ENCODE data around the gene EMP2.

EMP2 gene

GRCh38 chr16:10537946-10538345, 42.5 kb downstream of the EMP2 start:
- no peak for TF ChIP-seq CTCF (IDR thresholded peaks at IDR 0.05)

GRCh38 chr16:10536814-10537389, 43.5 kb downstream of the EMP2 start:
- no peak for TF ChIP-seq CTCF (IDR thresholded peaks at IDR 0.05)

- no peak for TF ChIP-seq CTCF (IDR thresholded peaks at IDR 0.05)
These were observed 44.9 kb downstream of the EMP2 start for GRCh38 chr16:10535461-10535860.

GRCh38 chr16:10534748-10535147, 45.6 kb downstream of the EMP2 start:
- no peak for TF ChIP-seq CTCF (IDR thresholded peaks at IDR 0.05)

- TF ChIP-seq CTCF (IDR thresholded peaks at IDR 0.05): no peak
These were observed 48.8 kb downstream of the EMP2 start for GRCh38 chr16:10531582-10531981.

- no peak for TF ChIP-seq CTCF (IDR thresholded peaks at IDR 0.05)
These were observed 49.7 kb downstream of the EMP2 start for GRCh38 chr16:10530685-10531084.

- TF ChIP-seq CTCF (IDR thresholded peaks at IDR 0.05): no peak
These were observed 50.3 kb downstream of the EMP2 start for GRCh38 chr16:10529895-10530669.

Data from LNCAP (cell line).